GM21825 (cell line): ENCODE data around the gene ASAP2.

Source experiments
- ATAC-seq: cut with Tn5 transposase; IDR thresholded peaks from one replicate; pipeline ENCODE4 v1.9.1; 2021; ENCODE audit warnings: mild to moderate bottlenecking, moderate library complexity; ENCODE audit not compliant: unreplicated experiment

ASAP2 gene

GRCh38 chr2:9271691-9272090, 65.1 kb downstream of the ASAP2 start:
- no peak for ATAC-seq

- no peak for ATAC-seq
These were observed 67.0 kb downstream of the ASAP2 start for GRCh38 chr2:9273486-9274130.

DNA sequence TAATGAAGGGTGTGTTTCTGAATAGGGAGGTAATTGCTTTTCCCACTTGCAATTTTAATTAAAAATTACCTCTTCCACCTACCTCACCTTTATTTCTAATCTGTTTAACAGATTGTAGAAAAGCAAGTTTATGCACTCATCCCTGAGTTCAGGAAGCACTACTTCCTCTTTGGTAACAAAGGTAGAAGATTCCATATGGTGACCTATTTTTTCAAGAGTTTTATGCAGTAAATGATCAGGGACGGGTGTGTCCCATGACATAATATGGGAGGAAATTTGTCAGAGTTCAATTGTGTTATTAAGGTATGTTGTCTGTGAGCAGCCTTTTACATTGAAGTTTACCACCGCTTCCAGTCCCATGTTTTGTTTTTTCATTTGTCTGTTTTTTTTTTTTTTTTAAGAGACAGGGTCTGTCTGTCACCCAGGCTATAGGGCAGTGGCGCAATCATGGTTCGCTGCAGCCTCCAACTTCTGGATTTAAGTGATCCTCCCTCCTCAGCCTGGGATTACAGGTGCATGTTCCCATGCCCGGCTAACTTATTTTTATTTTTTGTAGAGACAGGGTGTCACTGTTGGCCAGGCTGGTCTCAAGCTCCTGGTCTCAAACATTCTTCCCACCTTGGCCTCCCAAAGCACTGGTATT, 68.2 kb downstream of the ASAP2 start:
- ATAC-seq: no peak

DNA sequence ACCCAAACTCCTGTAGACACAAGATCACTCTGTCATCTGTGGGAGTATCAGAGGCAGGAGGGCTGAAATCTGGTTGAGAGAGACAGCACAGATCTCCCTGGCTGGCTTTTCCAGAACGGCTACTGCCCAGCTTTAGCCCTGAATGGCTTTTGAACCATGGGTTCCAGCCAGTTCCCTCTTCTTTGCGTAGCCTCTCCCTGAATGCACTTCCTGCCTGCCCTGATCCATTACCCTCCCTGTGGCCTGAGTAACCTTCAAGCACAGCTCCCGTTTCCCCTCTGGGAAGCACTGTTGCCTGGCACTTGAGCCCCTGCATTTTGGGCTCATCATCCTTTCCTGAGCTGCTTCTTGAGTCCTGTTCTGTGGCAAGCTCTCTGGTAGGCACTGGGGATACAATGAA, 68.8 kb downstream of the ASAP2 start:
- no peak for ATAC-seq

- ATAC-seq: no peak
These were observed 69.5 kb downstream of the ASAP2 start for GRCh38 chr2:9276074-9276473.

- no peak for ATAC-seq
These were observed 70.4 kb downstream of the ASAP2 start for GRCh38 chr2:9276901-9277451.

DNA sequence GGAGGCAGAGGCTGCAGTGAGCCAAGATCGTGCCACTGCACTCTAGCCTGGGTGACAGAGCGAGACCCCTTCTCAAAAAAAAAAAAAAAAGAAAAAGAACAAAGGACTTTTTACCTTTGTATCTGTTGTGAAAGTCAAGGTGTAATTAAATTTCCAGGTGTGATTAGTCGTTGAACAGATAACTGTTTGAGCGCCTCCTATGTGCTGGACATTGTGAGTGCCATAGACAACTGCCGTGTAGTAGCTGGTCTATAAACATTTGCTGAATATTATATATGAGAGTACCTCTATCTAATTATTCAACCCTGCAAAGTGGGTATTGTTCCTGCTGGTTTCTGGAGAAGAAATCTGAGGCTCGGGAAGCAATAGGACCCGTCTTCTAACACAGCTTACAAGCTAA, 71.8 kb downstream of the ASAP2 start:
- ATAC-seq: no peak

DNA sequence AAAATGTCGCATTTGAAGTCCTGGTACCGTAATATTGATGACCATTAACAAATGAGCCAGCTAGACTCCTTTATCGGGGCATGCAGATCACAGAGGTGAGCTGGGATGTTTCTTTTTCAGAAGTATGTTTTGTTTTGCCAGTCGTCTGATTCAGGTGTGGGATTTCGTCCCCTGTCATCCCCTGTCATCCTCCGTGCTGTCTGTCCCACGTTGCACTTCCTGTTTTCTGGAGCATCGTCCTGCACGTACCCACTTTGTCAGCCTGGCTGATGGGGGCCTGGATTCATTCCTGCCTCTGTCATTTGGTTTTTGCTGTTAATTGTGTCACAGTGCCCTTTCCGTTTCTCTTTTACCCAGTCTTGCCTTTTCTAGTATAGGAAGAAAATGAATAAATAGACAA, 72.8 kb downstream of the ASAP2 start:
- no peak for ATAC-seq

DNA sequence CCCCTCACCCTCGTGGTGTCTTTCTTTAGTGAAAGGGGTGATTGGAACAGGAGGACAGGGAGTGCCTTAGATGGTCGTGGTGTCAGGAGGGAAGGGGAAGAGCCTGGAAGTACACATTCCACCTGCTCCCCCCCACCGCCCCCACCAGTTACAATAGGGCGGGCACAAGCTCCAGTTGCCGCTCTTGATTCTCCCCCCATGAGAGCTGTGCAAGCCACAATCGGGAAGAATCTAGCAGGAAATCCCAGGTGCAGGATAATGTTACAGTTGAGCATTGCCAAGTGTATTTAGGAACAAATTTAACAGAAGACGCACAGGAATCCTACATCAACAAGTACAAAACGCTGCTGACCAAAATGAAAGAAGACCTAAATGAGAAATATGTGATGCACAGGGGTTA, 73.6 kb downstream of the ASAP2 start:
- no peak for ATAC-seq

DNA sequence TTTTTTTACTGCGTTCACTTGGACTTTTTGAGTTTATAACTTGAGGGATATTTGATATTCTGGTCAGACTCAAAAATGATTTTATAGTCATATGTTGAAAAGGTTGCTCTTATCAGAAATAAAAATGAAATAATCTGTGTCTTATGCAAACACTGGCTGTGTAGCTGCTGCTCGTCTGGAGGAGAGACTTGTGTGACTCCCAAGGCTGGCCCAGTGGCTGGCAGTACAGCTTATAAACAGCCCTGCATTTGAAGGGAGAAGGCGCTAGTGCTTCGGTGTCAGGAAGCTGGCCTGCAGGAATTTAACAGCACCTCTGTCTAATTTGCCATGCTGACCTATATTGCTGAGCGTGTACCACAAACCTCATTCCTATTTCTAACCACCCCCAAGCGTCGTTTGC, 74.5 kb downstream of the ASAP2 start:
- ATAC-seq: no peak

GRCh38 chr2:9282128-9283112, 75.8 kb downstream of the ASAP2 start:
- no peak for ATAC-seq

- no peak for ATAC-seq
These were observed 78.1 kb downstream of the ASAP2 start for GRCh38 chr2:9284521-9285297.

- no peak for ATAC-seq
These were observed 78.8 kb downstream of the ASAP2 start for GRCh38 chr2:9285385-9285920.

- no peak for ATAC-seq
These were observed 79.3 kb downstream of the ASAP2 start for GRCh38 chr2:9285921-9286320.

DNA sequence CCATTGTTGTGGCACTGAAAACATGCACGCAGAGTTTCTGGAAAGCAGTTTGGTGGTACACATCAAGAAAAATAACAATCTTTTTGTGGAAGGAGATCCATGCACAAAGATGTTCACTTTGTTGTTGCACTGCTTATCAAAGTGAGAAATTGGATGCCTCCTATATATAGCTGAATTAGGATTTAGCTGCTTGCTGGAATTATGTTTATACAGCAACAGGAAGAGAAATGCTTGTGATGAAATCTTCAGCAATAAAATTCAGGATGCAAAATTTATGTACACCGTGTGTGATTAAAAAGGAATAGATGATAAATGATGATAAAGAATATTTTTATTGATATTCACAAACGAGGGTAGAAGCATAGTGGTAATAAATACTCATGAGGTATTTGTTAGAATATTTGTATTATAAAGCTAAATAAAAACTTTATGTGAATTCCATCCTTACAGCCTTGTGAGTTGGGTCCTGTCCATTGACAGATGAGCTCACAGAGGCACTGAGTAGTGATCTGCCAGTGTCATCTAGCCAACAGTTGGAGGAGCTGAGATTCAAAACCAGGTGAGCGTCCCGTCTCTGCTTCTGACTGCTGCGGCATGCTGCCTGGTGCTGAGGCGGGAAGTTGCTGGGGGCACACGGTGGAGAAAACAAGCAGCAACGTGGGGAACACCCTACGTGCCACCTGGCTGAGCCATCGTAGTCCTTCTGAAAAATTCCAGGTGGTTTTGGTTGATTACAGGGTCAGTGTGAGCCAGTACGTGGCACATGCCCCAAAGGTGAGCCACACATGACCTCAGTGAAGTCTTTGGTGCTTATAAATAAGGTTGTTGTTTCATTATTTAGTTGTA, 80.2 kb downstream of the ASAP2 start:
- no peak for ATAC-seq

DNA sequence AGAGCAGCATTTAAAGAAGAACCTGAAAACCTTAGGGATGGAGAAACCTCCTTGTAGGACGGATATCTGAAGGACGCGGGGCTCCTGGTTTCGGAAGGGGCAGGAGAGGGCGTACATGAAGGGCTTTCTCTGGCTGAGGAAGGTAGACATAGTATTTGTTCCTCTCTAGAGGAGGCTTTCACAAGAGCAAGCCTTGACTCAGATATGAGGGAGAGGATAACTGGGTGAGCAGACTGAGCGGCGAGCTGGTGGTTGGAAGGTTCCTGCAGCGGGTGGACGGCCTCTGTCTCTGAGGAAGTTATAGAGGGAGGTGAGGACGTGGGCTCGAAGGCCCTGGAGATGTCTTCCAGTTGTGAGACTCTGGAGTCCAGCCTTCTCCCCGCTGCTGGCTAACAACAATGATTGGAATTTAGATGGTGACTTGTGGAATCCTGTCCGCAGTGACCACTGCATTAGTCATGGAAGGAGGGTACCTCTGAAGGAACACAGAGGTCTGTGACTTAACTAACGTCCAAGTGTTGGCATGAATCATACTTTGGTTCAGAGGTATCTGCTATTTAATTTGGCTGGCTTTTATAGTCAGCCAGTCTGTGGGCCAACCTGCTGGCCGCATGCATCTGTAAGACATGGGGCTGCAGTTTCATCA, 80.9 kb downstream of the ASAP2 start:
- ATAC-seq: no peak

DNA sequence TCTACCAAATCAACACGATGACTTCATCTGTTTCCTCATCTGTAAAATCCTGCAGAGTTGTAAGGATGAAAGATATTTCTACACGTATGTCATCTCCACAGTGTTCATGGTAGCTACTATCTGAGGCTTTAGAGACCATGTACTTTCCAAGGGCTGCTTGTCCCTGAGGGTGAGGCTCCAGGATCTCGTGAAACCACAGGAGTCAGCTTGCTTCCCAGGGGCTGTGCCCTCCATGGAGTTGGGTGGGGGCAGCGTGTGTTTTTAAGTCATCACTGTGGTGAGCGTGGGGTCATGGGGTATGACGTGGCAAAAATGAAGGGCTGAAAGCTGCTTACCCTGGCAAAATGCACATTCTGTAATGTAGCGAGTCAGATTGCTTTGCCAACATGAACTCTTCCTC, 81.6 kb downstream of the ASAP2 start:
- ATAC-seq: no peak

- no peak for ATAC-seq
These were observed 82.2 kb downstream of the ASAP2 start for GRCh38 chr2:9288681-9289338.
